Activated T-helper 17 cell treated with anti-CD3 and anti-CD28 coated beads, Interleukin-2, amount 50 U/mL, for 72 hours (primary cell): ENCODE data around the gene SKI. TPM values are rescaled to one million over a fixed set of nuclear protein-coding genes. Genes with fewer than 3 reads are reported as not detected.

Experiments
- ATAC-seq: fragments of 150-1000 bp; cut with Tn5 transposase; replicated peaks from 2 replicates; pipeline ENCODE4 v1.10.0; 2021; ENCODE audit warnings: mild to moderate bottlenecking, moderate library complexity
- H3K27ac Mint-ChIP-seq: one replicate; pipeline ENCODE4 v1.8.0; 2022; ENCODE audit warnings: mixed read lengths
- H3K27me3 Mint-ChIP-seq: one replicate; pipeline ENCODE4 v1.8.0; 2022; ENCODE audit warnings: mixed read lengths
- H3K36me3 Mint-ChIP-seq: one replicate; pipeline ENCODE4 v1.8.0; 2022; ENCODE audit warnings: low read depth, mild to moderate bottlenecking, mixed read lengths
- H3K4me1 Mint-ChIP-seq: one replicate; pipeline ENCODE4 v1.8.0; 2022; ENCODE audit warnings: mixed read lengths
- H3K4me3 Mint-ChIP-seq: one replicate; pipeline ENCODE4 v1.8.0; 2022; ENCODE audit warnings: mild to moderate bottlenecking, mixed read lengths
- H3K9me3 Mint-ChIP-seq: one replicate; pipeline ENCODE4 v1.8.0; 2022; ENCODE audit warnings: mixed read lengths
- total RNA-seq, 2 donors: library from RNA; stranded (reverse); gene quantifications; one replicate each; pipeline ENCODE4 v1.2.3, GENCODE V29; 2022

The SKI gene
- total RNA-seq, 2 donors from 2014 or later = 39.5 to 52.1 TPM

- H3K4me1 Mint-ChIP-seq = no peaks in the 10 kb centered on the region
- H3K27me3 Mint-ChIP-seq = no peaks in the 10 kb centered on the region
- H3K27ac Mint-ChIP-seq = no peak overlapping the region
- no peak for ATAC-seq
- H3K4me3 Mint-ChIP-seq = peak overlapping the region; percentile 22
- no peaks in the 10 kb centered on the region for H3K9me3 Mint-ChIP-seq
- H3K36me3 Mint-ChIP-seq = peaks cover 4% of the 10 kb centered on the region
Observed at GRCh38 chr1:2313651-2314261, 85.6 kb downstream of the SKI start.

DNA sequence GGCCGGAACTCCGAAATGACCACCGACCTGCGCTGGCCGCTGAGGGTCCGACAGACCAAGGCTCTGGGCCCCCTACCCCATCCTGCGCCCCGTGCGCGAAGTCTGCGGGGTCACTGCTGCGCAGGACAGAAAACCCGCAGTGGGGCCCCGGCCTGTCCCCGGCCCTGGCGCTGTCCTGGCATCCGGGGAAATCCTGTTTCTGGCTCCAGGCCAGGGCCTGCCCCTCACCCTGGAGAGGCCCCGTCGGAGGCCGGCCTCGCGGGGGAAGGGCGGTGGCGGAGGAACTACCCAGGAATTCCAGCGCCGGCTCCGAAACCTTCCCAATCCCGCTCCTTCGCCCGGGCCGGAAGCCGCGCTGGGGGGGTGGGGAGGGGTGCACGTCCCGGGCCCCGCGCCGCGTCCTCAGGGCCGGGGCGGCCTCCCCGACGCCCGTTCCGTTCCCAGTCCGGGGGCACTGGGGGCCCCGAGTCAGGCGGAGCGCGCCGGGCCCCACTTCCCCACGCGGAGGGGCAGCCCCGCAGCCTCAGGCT, 86.2 kb downstream of the SKI start:
- Mint-ChIP-seq H3K4me1 (no peaks in the 10 kb centered on the region), H3K9me3 (no peaks in the 10 kb centered on the region), H3K27me3 (no peaks in the 10 kb centered on the region), H3K36me3 (no peaks in the 10 kb centered on the region), H3K27ac (no peak overlapping the region), H3K4me3 (no peak overlapping the region)
- peak; percentile 44 for ATAC-seq

DNA sequence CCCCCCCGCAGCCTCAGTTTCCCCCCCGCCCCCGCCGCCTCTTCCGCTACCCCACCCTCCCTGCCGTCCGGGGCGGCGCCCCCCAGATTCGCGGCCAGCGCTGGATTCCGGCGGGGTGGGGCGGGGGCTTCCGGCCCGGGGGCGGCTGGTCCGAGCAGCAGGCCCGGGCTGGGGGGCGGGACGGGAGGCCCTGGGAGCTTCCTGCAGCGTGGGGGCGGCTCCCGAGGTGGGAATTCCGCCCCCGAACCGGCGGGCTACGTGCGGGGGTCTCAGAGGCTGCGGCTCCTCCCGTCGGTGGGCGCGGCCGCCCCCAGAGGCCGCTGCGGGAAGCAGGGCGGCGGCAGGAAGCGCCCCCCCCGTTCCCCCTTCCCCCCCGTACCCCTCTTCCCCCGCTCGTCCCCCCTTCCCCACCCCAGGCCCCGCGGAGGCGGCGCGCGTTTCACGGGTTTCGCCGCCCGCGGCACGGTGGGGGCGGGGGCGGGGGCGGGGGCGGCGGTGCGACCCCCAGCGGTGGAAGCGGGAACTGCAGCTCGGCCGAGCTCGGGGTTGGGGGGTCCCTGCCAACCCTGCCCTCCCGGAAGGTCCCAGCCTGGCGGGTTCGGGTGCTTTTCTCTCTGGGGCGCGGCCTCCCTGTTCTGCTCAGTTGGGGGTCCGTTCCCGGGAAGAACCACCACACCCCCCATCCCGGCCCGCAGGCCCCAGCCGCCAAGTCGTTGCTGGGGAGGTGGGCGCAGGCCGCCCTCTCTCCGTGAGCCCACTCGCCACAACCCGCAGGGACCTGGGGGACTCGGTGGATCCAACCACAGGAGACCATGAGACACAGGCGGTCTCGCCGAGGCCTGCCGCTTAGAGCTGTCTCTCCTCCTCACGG, 86.9 kb downstream of the SKI start:
- ATAC-seq = peak; percentile 32
- Mint-ChIP-seq H3K27ac (no peak overlapping the region), H3K4me1 (no peaks in the 10 kb centered on the region), H3K4me3 (peak overlapping the region; percentile 38), H3K36me3 (no peaks in the 10 kb centered on the region), H3K9me3 (no peaks in the 10 kb centered on the region), H3K27me3 (no peaks in the 10 kb centered on the region)

- no peak for ATAC-seq
- H3K27ac Mint-ChIP-seq = no peak overlapping the region
- no peaks in the 10 kb centered on the region for H3K9me3 Mint-ChIP-seq
- no peaks in the 10 kb centered on the region for H3K4me1 Mint-ChIP-seq
- no peaks in the 10 kb centered on the region for H3K36me3 Mint-ChIP-seq
- H3K4me3 Mint-ChIP-seq = peak overlapping the region; percentile 38
- no peaks in the 10 kb centered on the region for H3K27me3 Mint-ChIP-seq
Observed at GRCh38 chr1:2315674-2316450, 87.7 kb downstream of the SKI start.

DNA sequence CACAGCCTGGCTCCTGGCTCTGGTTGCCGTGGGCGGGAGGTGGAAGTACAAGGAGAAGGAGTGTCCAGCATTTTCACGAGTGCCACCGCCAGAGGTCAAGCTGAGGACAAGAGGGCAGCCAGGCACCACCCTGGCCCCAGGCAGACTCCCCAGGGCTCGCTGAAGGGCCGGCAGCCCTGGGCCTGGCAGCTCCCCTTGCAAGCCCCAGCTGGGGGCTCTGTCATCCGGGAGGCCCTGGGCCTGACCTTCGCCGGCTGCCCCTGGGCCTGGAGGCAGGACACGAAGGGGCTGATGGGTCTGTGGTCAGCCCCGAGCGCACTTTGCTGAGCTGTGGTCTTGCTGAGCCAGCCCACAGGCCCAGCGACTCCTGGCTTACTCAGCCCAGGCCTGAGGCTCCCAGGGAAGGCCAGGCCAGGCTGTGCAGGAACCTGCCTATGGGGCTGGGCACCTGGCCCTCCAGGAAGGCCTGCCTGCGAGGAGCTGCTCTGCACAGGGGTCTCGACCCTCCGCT, 88.4 kb downstream of the SKI start:
- H3K4me3 Mint-ChIP-seq = no peak overlapping the region
- H3K9me3 Mint-ChIP-seq = no peaks in the 10 kb centered on the region

GRCh38 chr1:2317230-2318065, 89.3 kb downstream of the SKI start:
- no peaks in the 10 kb centered on the region for H3K9me3 Mint-ChIP-seq
- no peaks in the 10 kb centered on the region for H3K27me3 Mint-ChIP-seq
- H3K36me3 Mint-ChIP-seq = no peaks in the 10 kb centered on the region
- no peak for ATAC-seq
- H3K4me3 Mint-ChIP-seq = no peak overlapping the region
- no peaks in the 10 kb centered on the region for H3K4me1 Mint-ChIP-seq
- H3K27ac Mint-ChIP-seq = no peak overlapping the region

More for the DNA sequence above, 88.4 kb downstream of the SKI start:
- ATAC-seq = no peak
- Mint-ChIP-seq H3K27me3 (no peaks in the 10 kb centered on the region), H3K27ac (no peak overlapping the region), H3K36me3 (no peaks in the 10 kb centered on the region), H3K4me1 (no peaks in the 10 kb centered on the region)

- ATAC-seq = no peak
- H3K4me1 Mint-ChIP-seq = no peaks in the 10 kb centered on the region
- H3K27me3 Mint-ChIP-seq = no peaks in the 10 kb centered on the region
Observed at GRCh38 chr1:2318314-2319278, 90.5 kb downstream of the SKI start.

GRCh38 chr1:2319291-2319690, 91.2 kb downstream of the SKI start:
- no peak overlapping the region for H3K27ac Mint-ChIP-seq
- H3K36me3 Mint-ChIP-seq = no peaks in the 10 kb centered on the region
- H3K27me3 Mint-ChIP-seq = no peaks in the 10 kb centered on the region
- H3K4me1 Mint-ChIP-seq = no peaks in the 10 kb centered on the region
- H3K4me3 Mint-ChIP-seq = no peak overlapping the region
- no peak for ATAC-seq
- H3K9me3 Mint-ChIP-seq = no peaks in the 10 kb centered on the region

More at GRCh38 chr1:2318314-2319278, 90.5 kb downstream of the SKI start:
- no peak overlapping the region for H3K27ac Mint-ChIP-seq
- no peaks in the 10 kb centered on the region for H3K36me3 Mint-ChIP-seq
- H3K9me3 Mint-ChIP-seq = no peaks in the 10 kb centered on the region
- H3K4me3 Mint-ChIP-seq = no peak overlapping the region

DNA sequence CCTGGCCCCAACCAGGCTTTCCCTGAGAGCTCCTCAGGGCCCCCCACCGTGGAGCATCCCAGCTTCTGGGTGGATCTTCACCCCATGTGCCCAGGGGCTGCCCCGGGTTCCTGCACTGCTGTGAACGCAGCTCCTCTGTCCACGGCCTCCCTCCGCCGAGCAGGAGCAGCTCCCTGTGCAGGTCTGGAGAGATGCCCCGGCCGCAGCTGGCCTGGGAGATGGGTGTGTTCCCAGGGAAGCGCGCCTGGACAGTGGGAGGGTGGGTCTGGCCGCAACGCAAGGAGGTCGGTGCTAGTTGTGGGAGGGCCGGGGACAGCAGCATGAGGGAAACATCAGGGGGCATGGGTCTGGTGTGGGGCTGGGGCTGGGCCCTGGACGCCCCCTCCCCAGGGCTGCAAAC, 91.9 kb downstream of the SKI start:
- H3K27me3 Mint-ChIP-seq = no peaks in the 10 kb centered on the region
- no peak overlapping the region for H3K4me3 Mint-ChIP-seq
- no peaks in the 10 kb centered on the region for H3K4me1 Mint-ChIP-seq
- no peaks in the 10 kb centered on the region for H3K9me3 Mint-ChIP-seq
- no peak overlapping the region for H3K27ac Mint-ChIP-seq
- no peaks in the 10 kb centered on the region for H3K36me3 Mint-ChIP-seq
- ATAC-seq = no peak

GRCh38 chr1:2320760-2321667, 92.9 kb downstream of the SKI start:
- no peak for ATAC-seq
- H3K27ac Mint-ChIP-seq = no peak overlapping the region
- H3K4me1 Mint-ChIP-seq = no peaks in the 10 kb centered on the region
- no peaks in the 10 kb centered on the region for H3K27me3 Mint-ChIP-seq
- H3K9me3 Mint-ChIP-seq = no peaks in the 10 kb centered on the region
- no peak overlapping the region for H3K4me3 Mint-ChIP-seq
- no peaks in the 10 kb centered on the region for H3K36me3 Mint-ChIP-seq

GRCh38 chr1:2322065-2322571, 94.0 kb downstream of the SKI start:
- no peak overlapping the region for H3K27ac Mint-ChIP-seq
- H3K4me1 Mint-ChIP-seq = peaks cover 3% of the 10 kb centered on the region
- no peaks in the 10 kb centered on the region for H3K9me3 Mint-ChIP-seq
- H3K27me3 Mint-ChIP-seq = no peaks in the 10 kb centered on the region
- H3K36me3 Mint-ChIP-seq = no peaks in the 10 kb centered on the region
- no peak for ATAC-seq
- no peak overlapping the region for H3K4me3 Mint-ChIP-seq
